CD4-positive, alpha-beta T cell (primary cell): Measurements from ENCODE around the gene HELQ. TPM values are rescaled to one million over a fixed set of nuclear protein-coding genes. Genes with fewer than 3 reads are reported as not detected.

Source experiments
- ATAC-seq: fragments of 200-7000 bp; cut with Tn5 transposase; one replicate; pipeline ENCODE4 v1.10.0; 2022; ENCODE audit warnings: mild to moderate bottlenecking; ENCODE audit not compliant: poor library complexity
- CTCF ChIA-PET: fragments of 350-600 bp; sonication (Branson Sonifier 250); formaldehyde crosslinking; loops from one replicate; lab custom pipeline; 2021; ENCODE audit warnings: antibody characterized with exemption, inconsistent platforms; lab: Charles Lee
- POLR2A ChIA-PET: fragments of 350-600 bp; sonication (Branson Sonifier 250); formaldehyde crosslinking; loops from one replicate; lab custom pipeline; 2021; ENCODE audit warnings: antibody characterized with exemption, inconsistent platforms; lab: Charles Lee
- DNase-seq, 14 experiments: peaks; one replicate each; pipeline ENCODE4 v3.0.0-alpha.2; 2013 to 2020; ENCODE audit warnings: mixed read lengths in 2 of 14
- H3K27ac ChIP-seq, 2 donors: one replicate each; pipeline versions ENCODE4 v1.5.1 to v1.7.0; 2013; ENCODE audit warnings: low read length in 2 of 2, low read depth in 1 of 2, mild to moderate bottlenecking in 1 of 2
- H3K27me3 ChIP-seq, 2 experiments: 1 replicate in 1 of 2; 2 replicates in 1 of 2; pipeline versions ENCODE4 v1.6.1 to v1.7.0; 2013; ENCODE audit warnings: low read length in 2 of 2, control low read depth in 1 of 2, mild to moderate bottlenecking in 1 of 2, moderate library complexity in 1 of 2; ENCODE audit not compliant: insufficient read depth in 2 of 2, control insufficient read depth in 1 of 2
- H3K36me3 ChIP-seq: one replicate; pipeline ENCODE4 v1.6.1; 2013; ENCODE audit warnings: low read length, control low read depth; ENCODE audit not compliant: insufficient read depth
- H3K4me1 ChIP-seq: one replicate; pipeline ENCODE4 v1.6.1; 2013; ENCODE audit warnings: low read length, control low read depth; ENCODE audit not compliant: insufficient read depth
- H3K4me3 ChIP-seq: one replicate; pipeline ENCODE4 v1.5.1; 2013; ENCODE audit warnings: mild to moderate bottlenecking, low read length, moderate library complexity
- H3K9me3 ChIP-seq, 2 experiments: 1 replicate in 1 of 2; 2 replicates in 1 of 2; pipeline versions ENCODE4 v1.6.1 to v1.7.0; 2013; ENCODE audit warnings: low read length in 2 of 2, mild to moderate bottlenecking in 2 of 2, control low read depth in 1 of 2, moderate library complexity in 1 of 2; ENCODE audit not compliant: control insufficient read depth in 1 of 2, insufficient read depth in 1 of 2
- H3K27ac Mint-ChIP-seq: one replicate; pipeline ENCODE4 v1.8.0; 2020; ENCODE audit warnings: mixed read lengths
- H3K27me3 Mint-ChIP-seq: one replicate; pipeline ENCODE4 v1.8.0; 2021; ENCODE audit warnings: mixed read lengths
- H3K36me3 Mint-ChIP-seq: one replicate; pipeline ENCODE4 v1.8.0; 2021; ENCODE audit warnings: low read depth, mixed read lengths
- H3K4me1 Mint-ChIP-seq: one replicate; pipeline ENCODE4 v1.8.0; 2021; ENCODE audit warnings: low read depth, mixed read lengths
- H3K4me3 Mint-ChIP-seq: one replicate; pipeline ENCODE4 v1.8.0; 2020; ENCODE audit warnings: mild to moderate bottlenecking, mixed read lengths
- H3K9me3 Mint-ChIP-seq: one replicate; pipeline ENCODE4 v1.8.0; 2020; ENCODE audit warnings: mixed read lengths
- CTCF ChIP-seq: fragments of 200-600 bp; IDR thresholded peaks from one replicate; pipeline ENCODE4 v1.8.0; 2022; ENCODE audit warnings: antibody characterized with exemption, mild to moderate bottlenecking
- intact Hi-C, 2 experiments: fragments of 100-400 bp; cut with DNase I in 1 of 2; cut with micrococcal nuclease in 1 of 2; formaldehyde crosslinking; loops; one replicate each; pipeline versions ENCODE4 v1.15.1 to v1.9.0; 2023 to 2025; cut with DNase I, micrococcal nuclease
- total RNA-seq, 174 experiments: library from RNA in 2 of 174; stranded (reverse) in 2 of 174; gene quantifications; one replicate each; pipeline ENCODE4 v1.2.3 and lab custom pipeline; 2021 to 2026

The HELQ gene
- total RNA-seq, 2 experiments from 2014 or later: 21.5 to 24.1 TPM

- Histone ChIP-seq H3K4me1 (no peaks in the 10 kb centered on the region), H3K4me3 (no peak overlapping the region), H3K27me3 (no peaks in the 10 kb centered on the region), H3K27ac (no peak overlapping the region), H3K36me3 (no peaks in the 10 kb centered on the region), H3K9me3 (no peaks in the 10 kb centered on the region)
- Mint-ChIP-seq H3K4me3 (no peak overlapping the region), H3K36me3 (peaks cover 2% of the 10 kb centered on the region), H3K4me1 (no peaks in the 10 kb centered on the region), H3K27ac (no peak overlapping the region), H3K9me3 (no peaks in the 10 kb centered on the region), H3K27me3 (no peaks in the 10 kb centered on the region)
- TF ChIP-seq CTCF: no peak
- DNase-seq (no peak), ATAC-seq (no peak)
- CTCF ChIA-PET: interaction anchor here (1.7 kb wide), 1 partner anchor 20 kb away, joined by 3 read pairs; no protein-coding TSS in a partner anchor
- POLR2A ChIA-PET: no interaction called here
- intact Hi-C loops: no loop called here
Measured at GRCh38 chr4:83371235-83371634, 84.4 kb downstream of the HELQ start.

DNA sequence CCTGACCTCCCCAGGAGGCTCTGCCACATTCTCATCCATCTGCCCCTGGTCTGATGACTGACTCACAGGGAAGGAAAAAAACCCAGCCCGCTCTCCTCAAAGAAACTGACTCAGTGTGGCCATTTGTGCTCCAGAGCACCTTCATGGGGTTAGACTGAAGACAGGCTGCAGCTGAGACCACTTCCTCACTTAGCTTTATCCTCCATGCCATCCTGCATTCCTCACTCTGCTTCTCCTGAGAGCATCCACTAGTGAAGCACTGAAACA lies 85.0 kb downstream of the HELQ start:
- intact Hi-C loops: no loop called here
- Mint-ChIP-seq H3K9me3 (no peaks in the 10 kb centered on the region), H3K4me1 (no peaks in the 10 kb centered on the region), H3K36me3 (no peaks in the 10 kb centered on the region), H3K27me3 (no peaks in the 10 kb centered on the region), H3K4me3 (no peak overlapping the region), H3K27ac (no peak overlapping the region)
- peak in 2 of 14 experiments; percentile 13 to 27 for DNase-seq
- H3K27me3 ChIP-seq: no peaks in the 10 kb centered on the region
- ChIA-PET CTCF (interaction anchor here (1.7 kb wide), 1 partner anchor 20 kb away, joined by 3 read pairs; no protein-coding TSS in a partner anchor), POLR2A (no interaction called here)
- TF ChIP-seq CTCF: no peak
- no peaks in the 10 kb centered on the region for H3K36me3 ChIP-seq
- H3K27ac ChIP-seq: no peak overlapping the region
- no peaks in the 10 kb centered on the region for H3K9me3 ChIP-seq
- ATAC-seq: no peak
- no peak overlapping the region for H3K4me3 ChIP-seq
- no peaks in the 10 kb centered on the region for H3K4me1 ChIP-seq

DNA sequence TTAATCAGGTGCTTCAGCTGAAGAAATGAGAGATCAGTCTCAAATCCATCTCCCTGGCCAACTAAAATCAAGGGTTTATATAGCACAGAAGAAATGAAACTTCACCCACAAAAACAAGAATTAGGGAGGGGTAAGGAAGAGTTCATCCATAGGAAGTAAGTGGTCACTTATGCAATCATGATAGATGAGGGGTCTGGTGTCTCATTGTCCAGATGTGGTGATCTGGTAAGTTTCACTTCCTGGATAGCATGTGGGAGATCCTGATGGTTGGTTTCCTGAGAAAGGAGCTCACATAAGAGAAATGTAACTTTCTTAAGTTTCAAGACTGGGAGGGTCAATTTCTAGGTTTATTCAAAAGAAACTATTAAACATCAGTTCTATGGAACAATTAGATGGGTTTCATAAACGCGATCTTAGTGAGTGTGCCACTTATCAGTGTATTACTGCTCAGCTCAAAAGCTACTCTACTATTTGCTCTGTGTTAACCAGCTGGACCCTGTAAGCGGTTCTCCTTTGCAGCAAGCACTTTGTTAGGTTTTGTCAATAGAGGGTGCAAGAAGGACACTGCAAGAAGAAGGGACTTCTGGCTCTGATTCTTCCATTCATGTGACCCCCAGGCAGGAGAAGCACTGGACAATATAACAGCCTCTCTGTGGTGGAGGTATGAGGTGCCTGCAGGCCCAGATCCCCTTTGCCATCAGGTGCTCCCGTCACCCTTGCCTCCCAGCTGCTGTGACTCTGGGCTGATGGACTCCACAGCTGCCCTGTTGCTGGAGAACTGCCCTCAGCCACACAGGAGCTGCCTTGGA lies 85.6 kb downstream of the HELQ start:
- Mint-ChIP-seq H3K4me1 (no peaks in the 10 kb centered on the region), H3K27ac (no peak overlapping the region), H3K27me3 (no peaks in the 10 kb centered on the region), H3K36me3 (no peaks in the 10 kb centered on the region), H3K9me3 (no peaks in the 10 kb centered on the region), H3K4me3 (no peak overlapping the region)
- intact Hi-C loops: no loop called here
- no peak for TF ChIP-seq CTCF
- no peaks in the 10 kb centered on the region for H3K9me3 ChIP-seq
- H3K27me3 ChIP-seq: no peaks in the 10 kb centered on the region
- H3K4me3 ChIP-seq: no peak overlapping the region
- POLR2A ChIA-PET: no interaction called here
- no peak for ATAC-seq
- DNase-seq: peak in 2 of 14 experiments; percentile 15 to 26
- H3K27ac ChIP-seq: no peak overlapping the region
- H3K36me3 ChIP-seq: no peaks in the 10 kb centered on the region
- CTCF ChIA-PET: interaction anchor here (1.7 kb wide), 1 partner anchor 19 kb away, joined by 3 read pairs; no protein-coding TSS in a partner anchor
- H3K4me1 ChIP-seq: no peaks in the 10 kb centered on the region
